GM18873 (cell line): ENCODE data around the gene TCF19.
A peak's percentile ranks its signal among the peaks of the same experiment; 100 is the strongest.
"Not testable (repeated sequence)": the region's sequence is repeated elsewhere in the genome, so short reads cannot be mapped to it uniquely, and the experiment has no call there.

Source experiments
- ATAC-seq: cut with Tn5 transposase; IDR thresholded peaks from one replicate; pipeline ENCODE4 v1.9.1; 2021; ENCODE audit warnings: mild to moderate bottlenecking, moderate library complexity, moderate number of reproducible peaks; ENCODE audit not compliant: unreplicated experiment, low FRiP score

Gene TCF19

DNA sequence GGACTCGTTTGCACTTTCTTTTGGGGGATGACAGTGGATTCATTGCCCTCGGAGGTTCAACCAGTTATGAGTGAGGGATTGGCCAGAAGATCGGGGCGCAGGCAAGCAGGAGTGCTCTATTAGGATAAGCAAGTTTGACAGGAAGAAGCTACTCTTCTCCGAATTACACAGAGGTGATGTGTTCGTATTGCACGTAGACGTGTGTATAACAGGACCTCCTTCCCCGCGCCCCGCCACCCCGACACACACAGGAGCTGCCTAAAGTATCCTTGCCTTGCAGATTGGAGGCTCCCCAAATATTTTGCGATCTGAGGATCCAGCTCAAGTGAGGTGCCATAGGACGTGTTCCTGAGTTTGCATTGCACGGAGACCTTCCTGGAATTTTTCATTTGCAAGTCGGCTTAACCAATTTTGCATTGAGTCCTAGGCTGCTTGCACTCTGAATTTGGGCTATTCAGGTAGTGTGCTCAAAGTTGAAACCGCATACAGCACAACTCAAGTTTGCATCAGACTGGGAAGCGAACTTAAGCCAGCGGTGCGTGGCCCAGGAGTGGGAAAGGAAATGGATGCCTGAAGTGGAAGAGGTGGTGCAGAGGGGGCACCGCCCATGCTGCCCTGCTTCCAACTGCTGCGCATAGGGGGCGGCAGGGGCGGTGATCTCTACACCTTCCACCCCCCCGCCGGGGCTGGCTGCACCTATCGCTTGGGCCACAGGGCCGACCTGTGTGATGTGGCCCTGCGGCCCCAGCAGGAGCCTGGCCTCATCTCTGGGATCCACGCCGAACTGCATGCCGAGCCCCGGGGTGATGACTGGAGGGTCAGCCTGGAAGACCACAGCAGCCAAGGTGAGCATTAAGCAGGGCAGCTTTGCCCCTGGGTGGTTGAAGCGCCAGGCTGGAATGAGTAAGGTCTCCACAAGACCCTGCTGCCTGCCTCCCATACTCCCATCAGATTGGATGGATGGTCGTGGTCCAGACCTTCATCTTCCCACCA, 770 bp downstream of the TCF19 start:
- ATAC-seq = no peak

DNA sequence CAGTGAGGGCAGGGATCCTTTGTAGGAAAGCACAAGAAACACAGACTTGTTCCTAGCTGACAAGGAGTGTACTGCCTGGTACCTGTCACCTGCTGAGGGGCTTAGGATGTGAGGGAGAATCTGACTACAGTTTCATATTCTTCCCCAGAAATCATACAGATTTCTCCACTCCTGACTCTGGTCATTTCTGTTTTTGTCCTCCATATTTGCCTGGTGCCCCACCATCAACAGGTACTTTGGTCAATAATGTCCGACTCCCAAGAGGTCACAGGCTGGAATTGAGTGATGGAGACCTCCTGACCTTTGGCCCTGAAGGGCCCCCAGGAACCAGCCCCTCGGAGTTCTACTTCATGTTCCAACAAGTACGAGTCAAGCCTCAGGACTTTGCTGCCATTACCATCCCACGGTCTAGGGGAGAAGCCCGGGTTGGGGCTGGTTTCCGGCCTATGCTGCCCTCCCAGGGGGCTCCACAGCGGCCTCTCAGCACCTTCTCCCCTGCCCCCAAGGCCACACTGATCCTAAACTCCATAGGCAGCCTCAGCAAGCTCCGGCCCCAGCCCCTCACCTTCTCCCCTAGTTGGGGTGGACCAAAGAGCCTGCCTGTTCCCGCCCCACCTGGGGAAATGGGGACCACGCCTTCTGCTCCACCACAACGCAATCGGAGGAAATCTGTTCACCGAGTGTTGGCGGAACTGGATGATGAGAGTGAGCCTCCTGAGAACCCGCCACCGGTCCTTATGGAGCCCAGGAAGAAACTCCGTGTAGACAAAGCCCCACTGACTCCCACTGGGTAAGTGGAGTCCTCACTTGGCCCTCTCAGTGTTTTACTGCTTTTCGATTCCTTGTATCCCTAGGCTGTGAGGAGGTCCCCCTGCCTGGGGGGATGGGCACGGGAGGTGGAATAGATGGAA, 3.1 kb downstream of the TCF19 start:
- no peak for ATAC-seq

DNA sequence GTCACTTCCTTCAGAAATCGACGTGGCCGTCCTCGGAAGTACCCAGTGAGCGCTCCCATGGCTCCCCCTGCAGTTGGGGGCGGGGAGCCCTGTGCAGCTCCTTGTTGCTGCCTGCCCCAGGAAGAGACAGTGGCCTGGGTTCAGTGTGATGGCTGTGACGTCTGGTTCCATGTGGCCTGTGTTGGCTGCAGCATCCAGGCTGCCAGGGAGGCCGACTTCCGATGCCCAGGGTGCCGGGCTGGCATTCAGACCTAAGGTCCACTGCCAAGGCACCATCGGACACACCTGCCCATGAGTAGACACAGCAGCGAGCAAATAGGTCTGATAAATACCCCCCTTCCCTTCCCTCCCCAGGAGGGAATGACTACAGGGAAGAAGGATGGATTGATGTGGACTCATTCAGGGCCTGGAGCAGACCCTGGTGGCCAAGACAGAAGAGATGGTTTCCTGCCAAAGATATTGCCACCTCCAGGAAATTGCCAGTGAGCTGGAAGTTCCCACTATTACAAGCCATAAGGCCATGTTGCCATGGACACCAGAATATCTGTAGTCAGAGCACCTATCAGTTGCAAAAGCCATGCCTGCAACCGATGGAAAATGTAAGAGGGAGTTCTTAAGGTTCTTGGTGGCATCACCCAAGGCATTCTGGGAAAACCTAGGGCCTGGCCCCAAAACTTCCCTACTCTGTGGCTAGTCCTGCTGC, 4.2 kb downstream of the TCF19 start:
- ATAC-seq = no peak

DNA sequence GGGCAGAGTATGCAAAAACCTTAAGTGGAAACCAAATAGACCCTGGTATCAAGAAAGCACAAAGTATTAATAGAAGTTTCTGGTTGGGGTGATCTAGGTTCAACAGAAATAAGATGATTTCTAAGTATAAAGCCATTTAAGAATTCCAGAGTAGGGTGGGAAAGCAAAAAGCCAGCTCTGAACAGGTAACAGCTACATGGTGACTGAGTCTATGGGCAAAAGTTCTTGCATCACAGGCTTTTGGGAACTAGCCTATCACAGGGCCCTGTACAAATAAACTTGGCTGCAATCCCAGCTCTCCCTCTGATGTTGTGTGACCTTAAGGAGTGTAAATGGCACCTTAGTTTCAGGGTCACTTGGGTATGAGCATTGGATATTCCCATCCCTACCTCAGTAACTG, 5.5 kb downstream of the TCF19 start:
- no peak for ATAC-seq

- ATAC-seq = not testable (repeated sequence)
These were observed 6.2 kb downstream of the TCF19 start for GRCh38 chr6:31164475-31165063.

- ATAC-seq = peak; percentile 51
These were observed 6.9 kb downstream of the TCF19 start for GRCh38 chr6:31165064-31165832.

- ATAC-seq = no peak
These were observed 7.6 kb downstream of the TCF19 start for GRCh38 chr6:31165986-31166385.

DNA sequence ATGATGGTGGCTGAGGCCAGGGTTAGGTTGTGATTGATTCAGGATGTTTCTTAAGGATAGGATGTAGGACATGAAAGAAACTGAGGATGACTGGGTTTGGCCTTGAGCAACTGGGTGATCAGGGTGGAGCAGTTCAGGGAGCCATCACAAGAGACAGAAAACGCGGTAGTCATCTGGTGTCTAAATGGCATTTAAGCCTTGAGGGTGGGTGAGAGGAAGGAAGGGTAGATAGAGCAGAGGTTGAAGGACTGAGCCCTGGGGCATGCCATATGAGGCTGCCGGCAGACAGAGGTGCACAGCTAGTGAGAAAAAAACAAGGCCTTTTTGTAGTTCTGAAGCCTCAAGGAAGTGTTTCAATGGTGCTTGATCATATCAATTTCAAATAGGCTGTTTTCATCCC, 10.2 kb downstream of the TCF19 start:
- no peak for ATAC-seq

DNA sequence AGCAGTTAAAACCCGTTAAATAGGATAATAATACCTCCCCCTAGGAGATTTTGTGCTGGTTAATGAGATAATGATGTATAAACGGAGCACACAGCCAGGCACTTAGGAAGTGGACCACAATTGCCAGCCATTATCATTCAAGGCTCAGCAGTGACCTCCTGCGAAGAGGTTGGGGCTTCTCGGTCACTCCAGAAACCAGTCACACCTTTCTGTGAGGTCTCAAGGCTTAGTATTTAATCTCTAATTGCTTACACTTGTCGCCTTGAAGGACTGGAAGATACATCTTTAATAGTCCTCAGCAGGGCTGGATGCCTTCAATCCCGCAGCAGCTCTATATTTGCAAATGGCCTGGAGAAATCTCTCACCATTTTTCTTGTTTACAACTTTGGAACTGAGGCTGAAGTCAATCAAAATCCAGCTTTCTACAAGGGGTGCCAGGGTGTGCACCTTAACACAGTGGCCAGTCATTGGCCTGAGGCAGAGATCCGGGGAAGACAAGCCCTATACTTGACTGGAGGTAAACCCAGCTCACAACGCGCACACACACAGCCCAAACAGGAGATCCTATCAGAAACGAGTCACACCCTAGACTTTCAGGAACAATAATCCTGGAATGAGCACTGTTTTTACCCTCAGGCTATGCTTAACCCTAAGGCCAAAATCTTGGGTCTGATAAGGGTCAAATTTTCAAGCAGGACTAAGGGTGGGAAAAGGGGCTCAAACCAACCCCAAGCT, 10.9 kb downstream of the TCF19 start:
- ATAC-seq = no peak

DNA sequence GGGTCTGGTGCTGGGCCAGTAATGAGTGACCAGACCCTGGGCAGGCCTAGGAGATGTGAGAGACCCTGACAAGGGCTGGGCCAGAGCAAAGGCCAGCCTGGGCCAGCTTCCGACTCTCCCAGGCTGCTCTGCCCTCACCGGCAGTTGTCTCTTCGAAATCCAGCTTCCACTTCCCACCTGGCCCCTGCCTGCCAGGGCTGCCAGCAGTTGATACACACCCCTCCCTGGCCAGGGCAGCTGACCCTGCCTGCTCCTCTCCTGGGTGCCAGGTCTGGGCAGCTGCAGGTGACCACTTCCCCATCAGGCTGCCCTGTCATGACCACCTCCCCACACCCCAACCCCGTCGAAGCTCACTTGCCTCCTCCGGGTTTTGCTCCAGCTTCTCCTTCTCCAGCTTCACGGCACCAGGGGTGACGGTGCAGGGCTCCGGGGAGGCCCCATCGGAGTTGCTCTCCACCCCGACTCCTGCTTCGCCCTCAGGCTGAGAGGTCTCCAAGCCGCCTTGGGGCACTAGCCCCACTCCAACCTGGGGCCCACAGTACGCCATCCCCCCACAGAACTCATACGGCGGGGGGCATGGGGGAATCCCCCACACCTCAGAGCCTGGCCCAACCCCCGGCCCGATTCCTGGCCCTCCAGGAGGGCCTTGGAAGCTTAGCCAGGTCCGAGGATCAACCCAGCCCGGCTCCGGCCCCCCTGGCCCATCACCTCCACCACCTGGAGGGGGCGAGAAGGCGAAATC, 11.6 kb downstream of the TCF19 start:
- not testable (repeated sequence) for ATAC-seq

- no peak for ATAC-seq
These were observed 12.2 kb downstream of the TCF19 start, which contains the start of gene POU5F1 for GRCh38 chr6:31170600-31170881. POU5F1 (minus strand) TSS chr6:31170682; CDS start chr6:31170620, 62 bp downstream.

GRCh38 chr6:31170987-31171671, 12.7 kb downstream of the TCF19 start:
- ATAC-seq = no peak

GRCh38 chr6:31171931-31172905, 13.8 kb downstream of the TCF19 start:
- no peak for ATAC-seq

GRCh38 chr6:31172973-31173384, 14.6 kb downstream of the TCF19 start:
- ATAC-seq = no peak

- no peak for ATAC-seq
These were observed 15.0 kb downstream of the TCF19 start for GRCh38 chr6:31173406-31173805.

DNA sequence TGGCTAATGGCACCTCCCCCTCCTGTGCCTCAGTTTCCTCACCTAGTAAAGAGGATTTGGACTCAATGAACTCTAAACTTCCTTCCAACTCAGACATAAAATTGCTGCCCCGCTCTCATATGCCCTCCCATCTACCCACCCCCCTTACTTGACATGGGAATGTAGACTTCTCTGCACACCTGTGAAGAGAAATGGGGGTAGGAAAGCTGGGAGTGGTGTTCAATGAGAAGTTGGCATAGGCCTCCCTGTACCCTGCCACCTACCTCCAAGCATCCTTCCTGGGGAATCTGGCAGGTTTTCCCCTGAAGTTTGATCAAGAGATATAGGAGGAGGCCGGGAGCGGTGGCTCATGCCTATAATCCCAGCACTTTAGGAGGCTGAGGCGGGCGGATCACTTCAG, 16.0 kb downstream of the TCF19 start:
- ATAC-seq = no peak
